Measurements from ENCODE around the gene ABHD10. TPM values are rescaled to one million over a fixed set of nuclear protein-coding genes. Genes with fewer than 3 reads are reported as not detected.

ABHD10 gene
- total and polyA plus RNA-seq, 10 of the 15 experiments (the other 5 are each of a cell fraction or from before 2014, with no cell fraction given): 12.3 to 51.0 (median 28.9) TPM

- ChIA-PET SMC1A (ENCODE audit: uncharacterized antibody, unreplicated experiment) (interaction anchor here (1.1 to 21.1 kb wide), 4 partner anchors 9 to 285 kb away, joined by 5 to 417 read pairs (median 47); partner anchors contain the start of gene ABHD10), CTCF (interaction anchor here (0.8 to 15.4 kb wide), 7 partner anchors 9 to 43 kb away, joined by 3 to 467 read pairs (median 15); no protein-coding TSS in a partner anchor), POLR2A (no interaction called here), RAD21 (ENCODE audit: unreplicated experiment) (interaction anchor here (3.7 to 5.0 kb wide), 2 partner anchors 11 to 12 kb away, joined by 19 to 31 read pairs; no protein-coding TSS in a partner anchor)
- no peak overlapping the region for H3K4me3 ChIP-seq
- TF ChIP-seq SMAD1 (IDR thresholded peaks at IDR 0.05; ENCODE audit: low read depth, partially characterized antibody) (no peak), STAT3 (IDR thresholded peaks at IDR 0.05; ENCODE audit: low read depth, low read length) (no peak), HSF1 (IDR thresholded peaks at IDR 0.05; ENCODE audit: low read depth, low read length) (no peak), KDM1A (IDR thresholded peaks at IDR 0.05; ENCODE audit: borderline replicate concordance) (no peak), PAX8 (IDR thresholded peaks at IDR 0.05) (no peak), KLF5 (IDR thresholded peaks at IDR 0.05; ENCODE audit: partially characterized antibody) (no peak), NR2F1 (conservative IDR thresholded peaks at IDR 0.05) (no peak), FOXK2 (IDR thresholded peaks at IDR 0.05) (no peak), TBL1XR1 (IDR thresholded peaks at IDR 0.05; ENCODE audit: low read depth, low read length) (no peak), BRCA1 (IDR thresholded peaks at IDR 0.05; ENCODE audit: low read depth, low read length) (no peak), CBFB (IDR thresholded peaks at IDR 0.05; ENCODE audit: low read depth) (no peak), FOS (IDR thresholded peaks at IDR 0.05; ENCODE audit: borderline replicate concordance, extremely low read depth, insufficient read length) (no peak), SIN3A (IDR thresholded peaks at IDR 0.05; ENCODE audit: low read depth, low read length) (no peak), NKRF (conservative IDR thresholded peaks at IDR 0.05) (no peak), CBX5 (IDR thresholded peaks at IDR 0.05; ENCODE audit: low read depth) (no peak), ZBTB40 (IDR thresholded peaks at IDR 0.05; ENCODE audit: borderline replicate concordance) (no peak), NFYA (IDR thresholded peaks at IDR 0.05; ENCODE audit: borderline replicate concordance, low read depth, low read length) (no peak), POU2F2 (IDR thresholded peaks at IDR 0.05; ENCODE audit: borderline replicate concordance, low read depth, low read length) (no peak), STAT1 (conservative IDR thresholded peaks at IDR 0.05) (no peak)
- WGBS (ENCODE audit: insufficient coverage, insufficient replicate concordance, low lambda C conversion rate, missing lambda C conversion rate): 69% methylated on average over 5 of the region's 5 CpGs
- peaks cover 0 to 2% of the 10 kb centered on the region in 2 experiments; a peak in 3 of 4 replicates for H3K27me3 ChIP-seq (replicated peaks in 1 of 2; ENCODE audit: control insufficient read depth in 2 of 2, insufficient read depth in 2 of 2, low read length in 1 of 2)
- FAIRE-seq (no peak), ATAC-seq (no peak), DNase-seq (ENCODE audit: low read depth, low spot score) (no peak)
- H3K4me1 ChIP-seq (ENCODE audit: control insufficient read depth, insufficient read depth, low read length): peaks cover 6% of the 10 kb centered on the region; the same call in 1 of the 2 replicates
- no peak overlapping the region for H3K4me2 ChIP-seq (ENCODE audit: control insufficient read depth, insufficient read depth)
- no peak overlapping the region for H3K9ac ChIP-seq (ENCODE audit: control insufficient read depth, insufficient read depth, low read length)
- BruUV-seq (replicated peaks): no TSS peak
- H2AFZ ChIP-seq (ENCODE audit: control insufficient read depth, low read depth, low read length): no peak overlapping the region
- H3K27ac ChIP-seq (ENCODE audit: control insufficient read depth, insufficient read depth): no peak overlapping the region
- H3K79me2 ChIP-seq (ENCODE audit: control insufficient read depth, insufficient read depth, low read length): no peaks in the 10 kb centered on the region
- no peaks in the 10 kb centered on the region for H4K20me1 ChIP-seq (ENCODE audit: control insufficient read depth, insufficient read depth)
- no peaks in the 10 kb centered on the region for H3K36me3 ChIP-seq (ENCODE audit: control insufficient read depth in 2 of 2, insufficient read depth in 2 of 2, low read length in 1 of 2)
- intact Hi-C loops (cut with micrococcal nuclease; ENCODE audit: unreplicated experiment) (no loop called here), in situ Hi-C loops (cut with MboI) (no loop called here)
- no peaks in the 10 kb centered on the region for H3K9me3 ChIP-seq (replicated peaks; ENCODE audit: control insufficient read depth, insufficient read depth, low read length)
Observed at GRCh38 chr3:112000367-112000771, 21.5 kb downstream of the ABHD10 start.

Data from GM12878 (cell line).